Measurements from ENCODE around the gene TCF7L2. TPM values are rescaled to one million over a fixed set of nuclear protein-coding genes. Genes with fewer than 3 reads are reported as not detected.

Gene TCF7L2
- total RNA-seq, 2 experiments from 2014 or later = 1.3 to 8.5 TPM

DNA sequence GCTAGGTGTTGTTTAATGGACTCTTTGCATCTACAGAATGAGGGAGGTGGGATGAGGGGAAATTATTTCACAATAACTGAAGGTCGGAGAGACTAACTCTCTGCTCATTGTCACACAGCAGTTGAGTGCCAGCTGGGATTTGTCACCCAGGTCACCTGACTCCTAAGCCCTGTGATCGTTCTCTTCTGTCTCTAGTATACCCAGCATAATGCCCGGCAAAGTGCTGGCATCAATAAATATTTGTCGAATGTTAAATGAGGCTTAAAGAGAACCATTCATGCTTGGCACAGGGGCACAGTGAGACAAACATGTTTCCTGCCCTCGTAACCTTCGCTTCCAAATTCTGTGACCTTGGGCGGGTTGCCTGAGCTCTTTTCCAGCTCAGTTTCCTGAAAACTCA lies 70.8 kb downstream of the TCF7L2 start:
- no peak for TF ChIP-seq EZH2phosphoT487 (IDR thresholded peaks at IDR 0.05; ENCODE audit: borderline replicate concordance, low read depth, low read length)
- TF ChIP-seq, protein P1, sequence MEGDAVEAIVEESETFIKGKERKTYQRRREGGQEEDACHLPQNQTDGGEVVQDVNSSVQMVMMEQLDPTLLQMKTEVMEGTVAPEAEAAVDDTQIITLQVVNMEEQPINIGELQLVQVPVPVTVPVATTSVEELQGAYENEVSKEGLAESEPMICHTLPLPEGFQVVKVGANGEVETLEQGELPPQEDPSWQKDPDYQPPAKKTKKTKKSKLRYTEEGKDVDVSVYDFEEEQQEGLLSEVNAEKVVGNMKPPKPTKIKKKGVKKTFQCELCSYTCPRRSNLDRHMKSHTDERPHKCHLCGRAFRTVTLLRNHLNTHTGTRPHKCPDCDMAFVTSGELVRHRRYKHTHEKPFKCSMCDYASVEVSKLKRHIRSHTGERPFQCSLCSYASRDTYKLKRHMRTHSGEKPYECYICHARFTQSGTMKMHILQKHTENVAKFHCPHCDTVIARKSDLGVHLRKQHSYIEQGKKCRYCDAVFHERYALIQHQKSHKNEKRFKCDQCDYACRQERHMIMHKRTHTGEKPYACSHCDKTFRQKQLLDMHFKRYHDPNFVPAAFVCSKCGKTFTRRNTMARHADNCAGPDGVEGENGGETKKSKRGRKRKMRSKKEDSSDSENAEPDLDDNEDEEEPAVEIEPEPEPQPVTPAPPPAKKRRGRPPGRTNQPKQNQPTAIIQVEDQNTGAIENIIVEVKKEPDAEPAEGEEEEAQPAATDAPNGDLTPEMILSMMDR (conservative IDR thresholded peaks at IDR 0.05; ENCODE audit: low read length) = no peak

DNA sequence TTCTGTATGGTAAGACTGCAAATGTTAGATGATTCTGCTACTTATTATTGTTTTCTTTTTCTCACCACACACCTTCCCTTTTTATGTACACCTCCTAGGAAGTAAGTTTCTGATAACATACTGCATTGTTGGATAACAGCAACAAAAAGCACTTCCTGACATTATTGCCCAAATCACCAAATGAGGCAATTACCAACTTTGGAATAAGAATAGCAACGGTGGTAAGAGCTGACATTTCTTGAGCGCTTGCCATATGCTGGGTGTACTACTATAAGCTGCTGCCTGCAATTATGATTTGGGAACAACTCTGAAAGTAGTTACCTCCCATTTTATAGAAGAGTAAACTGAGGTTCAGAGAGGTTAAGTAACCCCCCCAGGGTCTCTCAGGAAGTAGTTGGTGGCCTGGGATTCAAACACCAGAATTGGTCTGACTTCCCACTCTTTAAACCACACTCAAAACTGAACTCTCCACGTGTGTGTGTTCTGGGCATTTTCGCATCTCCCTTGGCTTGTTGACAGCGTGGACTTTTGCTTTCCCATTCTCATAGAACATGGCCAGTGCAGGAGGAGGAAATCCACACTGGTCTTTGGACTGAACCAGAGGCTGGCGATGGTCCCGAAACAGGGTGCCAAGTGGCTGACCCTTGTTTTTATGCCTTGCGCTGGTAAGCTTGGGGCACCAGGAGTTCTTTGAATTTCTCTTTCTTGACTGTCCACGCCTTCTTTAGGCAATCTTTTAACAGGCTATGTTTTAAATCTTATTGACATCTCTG lies 71.4 kb downstream of the TCF7L2 start:
- H3K79me2 ChIP-seq (ENCODE audit: insufficient read depth, low read depth, low read length) = no peaks in the 10 kb centered on the region
- no peak for DNase-seq (ENCODE audit: low spot score)
- no peaks in the 10 kb centered on the region for H3K36me3 ChIP-seq (ENCODE audit: insufficient read depth, low read length)
- H3K4me3 ChIP-seq (ENCODE audit: low read depth, low read length, poor library complexity, severe bottlenecking) = no peak overlapping the region
- intact Hi-C loops (cut with micrococcal nuclease; ENCODE audit: unreplicated experiment) = no loop called here
- no peaks in the 10 kb centered on the region for H3K9me3 ChIP-seq (ENCODE audit: low read length)
- TF ChIP-seq, protein P1 (conservative IDR thresholded peaks at IDR 0.05; ENCODE audit: low read length) = no peak
- no peak for TF ChIP-seq EZH2phosphoT487 (IDR thresholded peaks at IDR 0.05; ENCODE audit: borderline replicate concordance, low read depth, low read length)
- no peaks in the 10 kb centered on the region for H4K20me1 ChIP-seq (ENCODE audit: insufficient read depth, low read length)
- POLR2A ChIA-PET = interaction anchor here (0.6 kb wide), 1 partner anchor 115 kb away, joined by 3 read pairs; no protein-coding TSS in a partner anchor
- CTCF ChIA-PET (ENCODE audit: unreplicated experiment) = no interaction called here
- no peaks in the 10 kb centered on the region for H3K9me2 ChIP-seq (ENCODE audit: insufficient read depth, low read length)
- H3K27ac ChIP-seq (ENCODE audit: low read depth, low read length, poor library complexity, severe bottlenecking) = no peak overlapping the region
- no TSS peak for BruUV-seq (replicated peaks)
- H2AFZ ChIP-seq (ENCODE audit: low read length) = no peak overlapping the region
- no peaks in the 10 kb centered on the region for H3K4me1 ChIP-seq (ENCODE audit: insufficient read depth, low read length, poor library complexity, severe bottlenecking)
- H3K4me2 ChIP-seq (ENCODE audit: low read length) = no peak overlapping the region

More for the DNA sequence above, 70.8 kb downstream of the TCF7L2 start:
- no peaks in the 10 kb centered on the region for H3K36me3 ChIP-seq (ENCODE audit: insufficient read depth, low read length)
- no peak overlapping the region for H2AFZ ChIP-seq (ENCODE audit: low read length)
- intact Hi-C loops (cut with micrococcal nuclease; ENCODE audit: unreplicated experiment) = no loop called here
- H3K4me2 ChIP-seq (ENCODE audit: low read length) = no peak overlapping the region
- H3K27ac ChIP-seq (ENCODE audit: low read depth, low read length, poor library complexity, severe bottlenecking) = no peak overlapping the region
- ChIA-PET POLR2A (interaction anchor here (0.6 kb wide), 2 partner anchors 12 to 116 kb away, joined by 3 read pairs; no protein-coding TSS in a partner anchor), CTCF (ENCODE audit: unreplicated experiment) (no interaction called here)
- BruUV-seq (replicated peaks) = no TSS peak
- DNase-seq (ENCODE audit: low spot score) = no peak
- no peaks in the 10 kb centered on the region for H3K9me3 ChIP-seq (ENCODE audit: low read length)
- no peak overlapping the region for H3K4me3 ChIP-seq (ENCODE audit: low read depth, low read length, poor library complexity, severe bottlenecking)
- H3K79me2 ChIP-seq (ENCODE audit: insufficient read depth, low read depth, low read length) = no peaks in the 10 kb centered on the region
- H3K9me2 ChIP-seq (ENCODE audit: insufficient read depth, low read length) = no peaks in the 10 kb centered on the region
- H3K4me1 ChIP-seq (ENCODE audit: insufficient read depth, low read length, poor library complexity, severe bottlenecking) = no peaks in the 10 kb centered on the region
- no peaks in the 10 kb centered on the region for H4K20me1 ChIP-seq (ENCODE audit: insufficient read depth, low read length)

DNA sequence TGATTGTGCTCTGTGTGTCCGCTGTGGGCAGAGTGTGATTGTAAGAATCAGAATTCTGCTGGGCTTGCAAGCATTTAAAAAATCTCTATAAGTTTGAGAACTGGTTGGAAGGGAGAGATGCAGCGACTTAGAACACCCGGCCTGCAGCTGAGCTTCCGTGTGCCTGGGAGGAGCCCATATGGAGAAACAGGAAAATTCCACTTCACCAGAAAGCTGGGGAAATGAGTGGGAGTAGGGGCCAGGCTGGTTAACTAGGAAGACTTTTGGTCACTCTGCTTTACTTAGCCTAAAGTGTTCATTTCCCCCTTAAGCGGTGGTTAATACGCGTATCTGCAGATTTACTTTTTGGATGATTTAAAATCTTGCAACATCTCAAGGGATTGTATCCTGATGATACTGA lies 72.2 kb downstream of the TCF7L2 start:
- H4K20me1 ChIP-seq (ENCODE audit: insufficient read depth, low read length) = no peaks in the 10 kb centered on the region
- H3K27ac ChIP-seq (ENCODE audit: low read depth, low read length, poor library complexity, severe bottlenecking) = no peak overlapping the region
- no peaks in the 10 kb centered on the region for H3K9me2 ChIP-seq (ENCODE audit: insufficient read depth, low read length)
- H3K79me2 ChIP-seq (ENCODE audit: insufficient read depth, low read depth, low read length) = no peaks in the 10 kb centered on the region
- intact Hi-C loops (cut with micrococcal nuclease; ENCODE audit: unreplicated experiment) = no loop called here
- no peaks in the 10 kb centered on the region for H3K36me3 ChIP-seq (ENCODE audit: insufficient read depth, low read length)
- H3K4me1 ChIP-seq (ENCODE audit: insufficient read depth, low read length, poor library complexity, severe bottlenecking) = no peaks in the 10 kb centered on the region
- H2AFZ ChIP-seq (ENCODE audit: low read length) = no peak overlapping the region
- TF ChIP-seq, protein P1 (conservative IDR thresholded peaks at IDR 0.05; ENCODE audit: low read length) = no peak
- no peak for TF ChIP-seq EZH2phosphoT487 (IDR thresholded peaks at IDR 0.05; ENCODE audit: borderline replicate concordance, low read depth, low read length)
- no peak for DNase-seq (ENCODE audit: low spot score)
- no peak overlapping the region for H3K4me3 ChIP-seq (ENCODE audit: low read depth, low read length, poor library complexity, severe bottlenecking)
- no peak overlapping the region for H3K4me2 ChIP-seq (ENCODE audit: low read length)
- BruUV-seq (replicated peaks) = no TSS peak
- no peaks in the 10 kb centered on the region for H3K9me3 ChIP-seq (ENCODE audit: low read length)
- CTCF ChIA-PET (ENCODE audit: unreplicated experiment) = no interaction called here
- POLR2A ChIA-PET = no interaction called here
